GM12892 (cell line): ENCODE data around the gene HES5.

ENCODE experiments used
- POLR2A ChIP-seq: IDR thresholded peaks from 2 replicates; pipeline ENCODE4 v1.6.1; 2011; ENCODE audit warnings: low read depth, low read length, control low read depth
- POLR2AphosphoS5 ChIP-seq: IDR thresholded peaks from 2 replicates; pipeline ENCODE4 v1.6.1; 2011; ENCODE audit warnings: low read depth, low read length, control low read depth

DNA sequence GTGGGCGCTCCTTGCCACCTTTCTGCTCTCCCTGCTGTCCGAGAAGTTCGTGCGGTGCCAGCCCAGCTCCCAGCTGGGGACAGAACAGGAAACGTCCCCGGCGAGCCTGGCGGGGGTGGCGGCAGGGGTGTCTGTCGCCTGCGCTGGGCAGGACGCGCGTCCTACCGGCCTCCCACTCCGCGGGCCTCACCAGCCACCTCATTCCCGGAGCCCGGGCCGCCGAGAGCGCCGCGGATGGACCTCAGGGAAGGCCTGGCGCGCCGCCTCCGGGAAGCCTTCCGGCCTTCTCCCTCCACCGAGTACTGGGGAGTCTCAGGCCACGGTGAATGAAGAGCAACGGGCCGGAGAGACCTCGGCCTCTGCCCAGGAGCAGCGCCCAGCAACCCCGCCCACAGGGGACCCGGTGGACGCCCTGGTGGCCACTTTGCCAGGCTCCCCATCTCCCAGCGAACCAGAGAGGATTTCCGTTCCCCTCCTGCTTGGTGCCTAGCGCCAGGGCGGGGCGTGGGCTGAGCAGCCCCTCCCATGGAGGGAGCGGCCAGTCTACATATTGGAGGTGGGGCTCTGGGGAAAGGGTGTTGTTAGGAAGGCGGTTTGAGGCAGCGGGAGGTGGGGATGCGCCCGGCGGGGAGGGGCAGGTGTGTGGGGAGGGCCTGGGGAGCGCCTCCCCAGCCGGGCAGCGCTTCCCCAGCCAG, 16.6 kb upstream of the HES5 start:
- no peak; the same call in 1 of the 2 replicates for TF ChIP-seq POLR2AphosphoS5
- no peak for TF ChIP-seq POLR2A
